ENCODE measurements around the gene CYBC1. TPM values are rescaled to one million over a fixed set of nuclear protein-coding genes. Genes with fewer than 3 reads are reported as not detected.

Gene CYBC1
- total RNA-seq, 2 experiments from 2014 or later: 60.2 to 62.4 TPM

DNA sequence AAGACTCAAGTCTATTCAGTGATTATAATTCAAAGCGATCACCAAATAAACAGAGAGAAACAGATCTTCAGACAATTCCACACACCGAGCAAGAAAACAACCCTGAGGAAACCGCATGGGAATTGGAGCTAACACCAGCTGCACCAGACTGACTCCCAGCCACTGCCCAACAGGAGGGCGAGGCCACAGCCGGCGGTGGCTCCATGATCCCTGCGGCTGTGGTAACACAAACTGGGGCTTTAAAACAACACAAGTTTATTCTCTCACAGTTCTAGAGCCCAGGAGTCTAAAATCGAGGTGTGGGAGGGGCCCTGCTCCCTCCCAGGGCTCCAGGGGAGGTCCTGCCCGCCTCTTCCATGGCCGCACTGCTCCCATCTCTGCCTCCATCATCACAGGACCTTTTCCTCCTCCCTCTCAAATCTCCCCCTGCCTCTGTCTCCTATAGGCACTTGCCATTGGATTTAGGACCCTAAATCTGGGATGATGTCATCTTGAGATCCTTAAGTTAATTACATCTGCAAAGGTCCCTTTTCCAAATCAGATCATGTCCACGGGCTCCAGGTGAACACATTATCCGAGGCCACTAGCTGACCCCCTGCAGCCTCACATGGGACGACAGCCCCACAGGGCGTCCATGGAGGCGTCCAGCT lies 42.1 kb downstream of the CYBC1 start:
- Histone ChIP-seq H3K36me3 (ENCODE audit: insufficient read depth, low read length) (peaks cover 25% of the 10 kb centered on the region), H3K4me3 (ENCODE audit: low read length) (no peak overlapping the region), H3K27me3 (ENCODE audit: control insufficient read depth in 1 of 2, insufficient read depth in 2 of 2, low read length in 2 of 2) (no peaks in the 10 kb centered on the region), H3K27ac (ENCODE audit: low read depth in 1 of 2, low read length in 2 of 2) (no peak overlapping the region), H3K4me1 (ENCODE audit: insufficient read depth, low read length) (no peaks in the 10 kb centered on the region), H3K9me3 (ENCODE audit: control insufficient read depth in 1 of 2, insufficient read depth in 1 of 2, low read length in 2 of 2) (no peaks in the 10 kb centered on the region)
- intact Hi-C loops (cut with DNase I, micrococcal nuclease): no loop called here
- no peak overlapping the region for H3K4me3 Mint-ChIP-seq
- H3K27ac Mint-ChIP-seq: no peak overlapping the region
- ATAC-seq (ENCODE audit: poor library complexity): no peak
- ChIA-PET POLR2A (no interaction called here), CTCF (no interaction called here)
- DNase-seq: no peak
- H3K9me3 Mint-ChIP-seq: no peaks in the 10 kb centered on the region
- TF ChIP-seq, protein P1, sequence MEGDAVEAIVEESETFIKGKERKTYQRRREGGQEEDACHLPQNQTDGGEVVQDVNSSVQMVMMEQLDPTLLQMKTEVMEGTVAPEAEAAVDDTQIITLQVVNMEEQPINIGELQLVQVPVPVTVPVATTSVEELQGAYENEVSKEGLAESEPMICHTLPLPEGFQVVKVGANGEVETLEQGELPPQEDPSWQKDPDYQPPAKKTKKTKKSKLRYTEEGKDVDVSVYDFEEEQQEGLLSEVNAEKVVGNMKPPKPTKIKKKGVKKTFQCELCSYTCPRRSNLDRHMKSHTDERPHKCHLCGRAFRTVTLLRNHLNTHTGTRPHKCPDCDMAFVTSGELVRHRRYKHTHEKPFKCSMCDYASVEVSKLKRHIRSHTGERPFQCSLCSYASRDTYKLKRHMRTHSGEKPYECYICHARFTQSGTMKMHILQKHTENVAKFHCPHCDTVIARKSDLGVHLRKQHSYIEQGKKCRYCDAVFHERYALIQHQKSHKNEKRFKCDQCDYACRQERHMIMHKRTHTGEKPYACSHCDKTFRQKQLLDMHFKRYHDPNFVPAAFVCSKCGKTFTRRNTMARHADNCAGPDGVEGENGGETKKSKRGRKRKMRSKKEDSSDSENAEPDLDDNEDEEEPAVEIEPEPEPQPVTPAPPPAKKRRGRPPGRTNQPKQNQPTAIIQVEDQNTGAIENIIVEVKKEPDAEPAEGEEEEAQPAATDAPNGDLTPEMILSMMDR (IDR thresholded peaks at IDR 0.05): no peak
- no peaks in the 10 kb centered on the region for H3K4me1 Mint-ChIP-seq (ENCODE audit: low read depth)
- no peaks in the 10 kb centered on the region for H3K27me3 Mint-ChIP-seq
- peaks cover 36% of the 10 kb centered on the region for H3K36me3 Mint-ChIP-seq (ENCODE audit: low read depth)

DNA sequence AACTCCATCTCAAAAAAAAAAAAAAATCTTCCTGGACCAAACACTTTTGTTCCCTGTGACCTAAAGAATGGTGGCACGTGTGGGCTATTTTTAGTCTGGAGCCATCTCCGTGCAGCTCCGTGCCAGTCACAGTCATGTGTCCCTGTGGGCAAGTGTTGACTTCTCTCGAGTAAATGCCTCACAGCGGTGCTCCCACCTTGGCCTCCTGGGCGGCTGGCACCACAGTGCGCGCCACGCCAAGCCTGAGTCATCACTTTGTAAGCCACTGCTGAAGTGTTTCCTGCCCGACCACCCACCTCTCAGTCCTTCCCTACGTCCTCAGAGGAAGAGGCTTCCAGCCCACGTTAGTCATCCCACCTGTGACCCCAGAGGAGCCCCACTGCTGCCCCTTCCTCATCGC lies 43.3 kb downstream of the CYBC1 start:
- H3K4me1 Mint-ChIP-seq (ENCODE audit: low read depth): peaks cover 3% of the 10 kb centered on the region
- H3K27ac ChIP-seq (ENCODE audit: low read depth in 1 of 2, low read length in 2 of 2): no peak overlapping the region
- no peaks in the 10 kb centered on the region for H3K4me1 ChIP-seq (ENCODE audit: insufficient read depth, low read length)
- H3K27me3 ChIP-seq (ENCODE audit: control insufficient read depth in 1 of 2, insufficient read depth in 2 of 2, low read length in 2 of 2): no peaks in the 10 kb centered on the region
- DNase-seq (peak in 1 of 14 experiments; percentile 17), ATAC-seq (ENCODE audit: poor library complexity) (no peak)
- H3K36me3 ChIP-seq (ENCODE audit: insufficient read depth, low read length): peaks cover 28% of the 10 kb centered on the region
- H3K4me3 ChIP-seq (ENCODE audit: low read length): no peak overlapping the region
- CTCF ChIA-PET: no interaction called here
- H3K4me3 Mint-ChIP-seq: no peak overlapping the region
- H3K36me3 Mint-ChIP-seq (ENCODE audit: low read depth): peaks cover 39% of the 10 kb centered on the region
- H3K9me3 ChIP-seq (ENCODE audit: control insufficient read depth in 1 of 2, insufficient read depth in 1 of 2, low read length in 2 of 2): no peaks in the 10 kb centered on the region
- TF ChIP-seq, protein P1 (IDR thresholded peaks at IDR 0.05): no peak
- H3K9me3 Mint-ChIP-seq: no peaks in the 10 kb centered on the region
- H3K27ac Mint-ChIP-seq: no peak overlapping the region
- intact Hi-C loops (cut with DNase I, micrococcal nuclease): no loop called here
- no peaks in the 10 kb centered on the region for H3K27me3 Mint-ChIP-seq
- POLR2A ChIA-PET: no interaction called here

DNA sequence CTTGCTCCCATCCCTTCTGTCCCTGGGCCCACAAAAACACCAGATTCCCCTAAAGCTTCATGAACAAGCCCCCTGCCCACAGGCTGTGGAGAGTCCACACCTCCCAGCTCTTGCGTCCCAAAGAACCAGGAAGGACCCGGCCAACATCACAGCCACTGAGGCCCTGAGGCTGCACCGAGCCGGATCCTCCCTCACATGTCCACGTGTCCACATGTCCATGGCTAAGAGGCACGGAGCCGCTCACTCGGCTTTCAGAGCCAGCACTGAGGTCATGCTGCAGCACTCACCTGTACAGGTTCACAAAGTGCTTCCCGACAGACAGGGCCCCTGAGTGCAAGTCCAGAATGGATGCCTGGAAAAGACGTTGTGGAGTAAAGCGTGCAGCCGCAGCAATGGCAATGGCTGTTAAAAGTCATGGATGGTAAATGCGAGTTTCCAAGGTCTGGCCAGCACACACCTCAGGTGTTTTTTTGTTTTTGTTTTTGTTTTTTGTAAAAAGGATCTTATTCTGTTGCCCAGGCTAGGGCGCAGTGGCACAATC lies 44.4 kb downstream of the CYBC1 start:
- Mint-ChIP-seq H3K4me3 (no peak overlapping the region), H3K36me3 (ENCODE audit: low read depth) (peaks cover 39% of the 10 kb centered on the region), H3K9me3 (no peaks in the 10 kb centered on the region), H3K27ac (no peak overlapping the region), H3K27me3 (no peaks in the 10 kb centered on the region), H3K4me1 (ENCODE audit: low read depth) (peaks cover 7% of the 10 kb centered on the region)
- DNase-seq: no peak
- TF ChIP-seq, protein P1 (IDR thresholded peaks at IDR 0.05): no peak
- Histone ChIP-seq H3K4me3 (ENCODE audit: low read length) (no peak overlapping the region), H3K27ac (ENCODE audit: low read depth in 1 of 2, low read length in 2 of 2) (no peak overlapping the region), H3K9me3 (ENCODE audit: control insufficient read depth in 1 of 2, insufficient read depth in 1 of 2, low read length in 2 of 2) (no peaks in the 10 kb centered on the region), H3K4me1 (ENCODE audit: insufficient read depth, low read length) (peaks cover 8% of the 10 kb centered on the region), H3K27me3 (ENCODE audit: control insufficient read depth in 1 of 2, insufficient read depth in 2 of 2, low read length in 2 of 2) (no peaks in the 10 kb centered on the region), H3K36me3 (ENCODE audit: insufficient read depth, low read length) (peaks cover 27% of the 10 kb centered on the region)
- intact Hi-C loops (cut with DNase I, micrococcal nuclease): no loop called here
- POLR2A ChIA-PET: no interaction called here
- CTCF ChIA-PET: no interaction called here
- ATAC-seq (ENCODE audit: poor library complexity): no peak

All from CD4-positive, alpha-beta T cell (primary cell).